HepG2 (cell line): Measurements from ENCODE around the gene CFAP210. TPM values are rescaled to one million over a fixed set of nuclear protein-coding genes. Genes with fewer than 3 reads are reported as not detected.

Source experiments
- ASH2L ChIP-seq: fragments of 300-600, 200-600 bp; sonication (generic); IDR thresholded peaks from 2 replicates; pipeline ENCODE4 v1.7.0; 2017; ENCODE audit warnings: low read depth, mild to moderate bottlenecking, moderate library complexity, mixed read lengths, low read length; ENCODE audit not compliant: insufficient read length
- DMAP1 ChIP-seq: IDR thresholded peaks from 2 replicates; pipeline ENCODE4 v1.6.1; 2016
- HNRNPK ChIP-seq: fragments of 200-400 bp; formaldehyde crosslinking; IDR thresholded peaks from 2 replicates; pipeline ENCODE4 v1.6.1; 2018; ENCODE audit warnings: low read length, low read depth, moderate library complexity, mild to moderate bottlenecking; ENCODE audit not compliant: poor library complexity, severe bottlenecking
- HNRNPUL1 ChIP-seq: fragments of 200-400 bp; formaldehyde crosslinking; IDR thresholded peaks from 2 replicates; pipeline ENCODE4 v1.6.1; 2017; ENCODE audit warnings: low read depth, mild to moderate bottlenecking, low read length, moderate library complexity
- KLF12 ChIP-seq: sonication (generic); formaldehyde crosslinking; IDR thresholded peaks from 2 replicates; pipeline ENCODE4 v1.4.0; 2020; ENCODE audit warnings: missing genetic modification reagents, borderline replicate concordance
- LCORL ChIP-seq, 2 experiments: fragments of 450-650 bp in 1 of 2; sonication (generic) in 1 of 2; formaldehyde crosslinking in 1 of 2; IDR thresholded peaks; 2 replicates each; pipeline versions ENCODE4 v1.5.0 to v1.6.1; 2017 to 2020; ENCODE audit warnings: antibody characterized with exemption in 1 of 2, missing genetic modification reagents in 1 of 2
- MXI1 ChIP-seq: IDR thresholded peaks from 3 replicates; pipeline ENCODE4 v1.6.1; 2012; ENCODE audit warnings: low read depth, low read length, inconsistent platforms, borderline replicate concordance
- NONO ChIP-seq, 2 experiments: fragments of 450-650 bp in 1 of 2; sonication (generic) in 1 of 2; formaldehyde crosslinking in 1 of 2; IDR thresholded peaks in 1 of 2; conservative IDR thresholded peaks in 1 of 2; 2 replicates each; pipeline versions ENCODE4 v1.6.1 to v1.8.0; 2017 to 2022; ENCODE audit warnings: mild to moderate bottlenecking in 1 of 2, missing genetic modification reagents in 1 of 2, moderate library complexity in 1 of 2
- SALL1 ChIP-seq: sonication (generic); formaldehyde crosslinking; IDR thresholded peaks from 2 replicates; pipeline ENCODE4 v1.8.0; 2022; ENCODE audit warnings: mild to moderate bottlenecking, missing genetic modification reagents
- SOX6 ChIP-seq, 2 experiments: fragments of 450-650 bp in 1 of 2; sonication (generic) in 1 of 2; formaldehyde crosslinking in 1 of 2; IDR thresholded peaks; 2 replicates each; pipeline versions ENCODE4 v1.4.0 to v1.6.1; 2017 to 2020; ENCODE audit warnings: antibody characterized with exemption in 1 of 2, mild to moderate bottlenecking in 1 of 2, missing genetic modification reagents in 1 of 2
- SRSF9 ChIP-seq: fragments of 200-400 bp; formaldehyde crosslinking; IDR thresholded peaks from 2 replicates; pipeline ENCODE4 v1.6.1; 2018; ENCODE audit warnings: borderline replicate concordance, mild to moderate bottlenecking, low read depth, low read length; ENCODE audit not compliant: insufficient read depth, poor library complexity, severe bottlenecking
- ZBTB1 ChIP-seq: sonication (generic); formaldehyde crosslinking; IDR thresholded peaks from 2 replicates; pipeline ENCODE4 v1.4.0; 2020; ENCODE audit warnings: missing genetic modification reagents, borderline replicate concordance
- ZFP36 ChIP-seq: fragments of 150-350 bp; IDR thresholded peaks from 2 replicates; pipeline ENCODE4 v1.6.1; 2018; ENCODE audit warnings: borderline replicate concordance, low read length, low read depth; ENCODE audit not compliant: partially characterized antibody
- ZNF550 ChIP-seq: sonication (generic); formaldehyde crosslinking; IDR thresholded peaks from 2 replicates; pipeline ENCODE4 v1.4.0; 2020; ENCODE audit warnings: mild to moderate bottlenecking, missing genetic modification reagents, borderline replicate concordance
- ZNF570 ChIP-seq: sonication (generic); formaldehyde crosslinking; IDR thresholded peaks from 2 replicates; pipeline ENCODE4 v1.4.0; 2020; ENCODE audit warnings: mild to moderate bottlenecking, missing genetic modification reagents, borderline replicate concordance
- polyA plus RNA-seq, 8 experiments: library from polyadenylated mRNA; depleted of rRNA in 3 of 8; stranded (reverse) in 7 of 8; unstranded in 1 of 8; fragments of >200 nt; fragmentation: Illumina TruSeq in 4 of 8; extraction: Trizol in 4 of 8; gene quantifications; 2 replicates each; pipeline versions ENCODE4 v1.2.1 to v1.2.3, GENCODE V29; 2011 to 2016; ENCODE audit warnings: low read depth in 4 of 8, missing spikeins in 1 of 8, mixed read lengths in 1 of 8; ENCODE audit not compliant: insufficient read depth in 1 of 8
- total RNA-seq, 5 experiments: library from RNA; depleted of rRNA; stranded (reverse); fragments of >200 nt; fragmentation: Illumina TruSeq; extraction: Trizol; gene quantifications; 2 replicates each; pipeline ENCODE4 v1.2.3, GENCODE V29; 2016; ENCODE audit warnings: low read depth in 1 of 5
- TF ChIP-seq, protein P1 (sequence below): sonication (generic); formaldehyde crosslinking; IDR thresholded peaks from 2 replicates; pipeline ENCODE4 v1.4.0; 2020; ENCODE audit warnings: mild to moderate bottlenecking, missing genetic modification reagents
- TF ChIP-seq, protein P2 (sequence below): sonication (generic); formaldehyde crosslinking; IDR thresholded peaks from 2 replicates; pipeline ENCODE4 v1.4.0; 2020; ENCODE audit warnings: missing genetic modification reagents
- TF ChIP-seq, protein P3 (sequence below): sonication (generic); formaldehyde crosslinking; conservative IDR thresholded peaks from 2 replicates; pipeline ENCODE4 v1.4.0; 2020; ENCODE audit warnings: missing genetic modification reagents
- TF ChIP-seq, protein P4 (sequence below): sonication (generic); IDR thresholded peaks from 2 replicates; pipeline ENCODE4 v1.6.1; 2016; ENCODE audit warnings: low read depth, borderline replicate concordance

CFAP210 gene
- total and polyA plus RNA-seq, 2 of the 13 experiments (the other 11 are each of a cell fraction or from before 2014, with no cell fraction given), result 0.18 TPM; not detected in 1

DNA sequence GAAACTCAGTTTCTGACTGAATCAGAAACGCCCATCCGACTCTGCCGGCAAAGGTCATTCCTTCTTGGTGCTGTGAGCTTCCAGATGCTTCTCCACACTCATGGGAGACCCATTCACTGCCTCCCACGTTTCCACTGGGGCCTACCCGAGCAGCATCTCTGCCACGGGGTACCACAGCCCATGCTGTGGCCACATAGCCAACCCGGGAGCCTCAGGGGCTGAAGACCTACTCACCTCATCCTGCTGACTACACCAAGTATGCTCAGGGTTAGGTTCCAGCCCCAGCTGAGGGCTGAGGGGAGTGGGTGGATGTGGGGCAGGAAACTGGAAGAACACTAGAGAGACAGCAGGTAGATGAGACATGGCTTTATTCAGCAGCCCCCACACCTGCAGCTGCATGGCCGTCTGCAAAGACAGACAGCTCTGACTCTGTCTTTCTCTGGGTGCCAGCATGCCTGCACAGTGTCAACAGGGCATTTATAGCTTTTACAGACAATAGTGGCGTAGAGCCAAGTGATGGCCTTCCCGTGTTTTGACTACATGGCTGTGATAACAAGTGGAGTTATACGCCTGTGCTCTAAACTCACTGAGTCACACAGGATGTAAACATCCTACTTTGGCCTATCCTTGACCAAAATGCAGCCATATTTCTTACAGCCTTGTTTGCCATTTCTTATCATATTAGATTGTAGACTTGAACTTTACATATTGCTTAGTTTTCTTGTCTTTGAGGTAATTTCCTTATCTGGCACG lies 22.9 kb upstream of the CFAP210 start (continued):
- TF ChIP-seq LCORL (IDR thresholded peaks at IDR 0.05), result peak; percentile 45; the same call in 1 of the 2 replicates
- TF ChIP-seq LCORL (CRISPR knock-in tag; IDR thresholded peaks at IDR 0.05), result no peak; the same call in 1 of the 2 replicates
- TF ChIP-seq NONO (IDR thresholded peaks at IDR 0.05), result no peak
- no peak for TF ChIP-seq NONO (CRISPR knock-in tag; conservative IDR thresholded peaks at IDR 0.05)
- TF ChIP-seq SOX6 (IDR thresholded peaks at IDR 0.05), result no peak
- TF ChIP-seq SOX6 (CRISPR knock-in tag; IDR thresholded peaks at IDR 0.05), result peak; percentile 96
- TF ChIP-seq ZNF550 (CRISPR knock-in tag), result no peak
- TF ChIP-seq, protein P1, sequence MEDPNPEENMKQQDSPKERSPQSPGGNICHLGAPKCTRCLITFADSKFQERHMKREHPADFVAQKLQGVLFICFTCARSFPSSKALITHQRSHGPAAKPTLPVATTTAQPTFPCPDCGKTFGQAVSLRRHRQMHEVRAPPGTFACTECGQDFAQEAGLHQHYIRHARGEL (CRISPR knock-in tag), result no peak
- TF ChIP-seq DMAP1 (CRISPR knock-in tag), result peak; percentile 30; the same call in 1 of the 2 replicates
- TF ChIP-seq ZNF570 (CRISPR knock-in tag), result no peak
- TF ChIP-seq, protein P2, sequence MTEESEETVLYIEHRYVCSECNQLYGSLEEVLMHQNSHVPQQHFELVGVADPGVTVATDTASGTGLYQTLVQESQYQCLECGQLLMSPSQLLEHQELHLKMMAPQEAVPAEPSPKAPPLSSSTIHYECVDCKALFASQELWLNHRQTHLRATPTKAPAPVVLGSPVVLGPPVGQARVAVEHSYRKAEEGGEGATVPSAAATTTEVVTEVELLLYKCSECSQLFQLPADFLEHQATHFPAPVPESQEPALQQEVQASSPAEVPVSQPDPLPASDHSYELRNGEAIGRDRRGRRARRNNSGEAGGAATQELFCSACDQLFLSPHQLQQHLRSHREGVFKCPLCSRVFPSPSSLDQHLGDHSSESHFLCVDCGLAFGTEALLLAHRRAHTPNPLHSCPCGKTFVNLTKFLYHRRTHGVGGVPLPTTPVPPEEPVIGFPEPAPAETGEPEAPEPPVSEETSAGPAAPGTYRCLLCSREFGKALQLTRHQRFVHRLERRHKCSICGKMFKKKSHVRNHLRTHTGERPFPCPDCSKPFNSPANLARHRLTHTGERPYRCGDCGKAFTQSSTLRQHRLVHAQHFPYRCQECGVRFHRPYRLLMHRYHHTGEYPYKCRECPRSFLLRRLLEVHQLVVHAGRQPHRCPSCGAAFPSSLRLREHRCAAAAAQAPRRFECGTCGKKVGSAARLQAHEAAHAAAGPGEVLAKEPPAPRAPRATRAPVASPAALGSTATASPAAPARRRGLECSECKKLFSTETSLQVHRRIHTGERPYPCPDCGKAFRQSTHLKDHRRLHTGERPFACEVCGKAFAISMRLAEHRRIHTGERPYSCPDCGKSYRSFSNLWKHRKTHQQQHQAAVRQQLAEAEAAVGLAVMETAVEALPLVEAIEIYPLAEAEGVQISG (CRISPR knock-in tag), result no peak
- TF ChIP-seq SALL1 (CRISPR knock-in tag), result peak; percentile 86
- no peak for TF ChIP-seq ZBTB1
- TF ChIP-seq ZFP36, result no peak
- TF ChIP-seq, protein P3, sequence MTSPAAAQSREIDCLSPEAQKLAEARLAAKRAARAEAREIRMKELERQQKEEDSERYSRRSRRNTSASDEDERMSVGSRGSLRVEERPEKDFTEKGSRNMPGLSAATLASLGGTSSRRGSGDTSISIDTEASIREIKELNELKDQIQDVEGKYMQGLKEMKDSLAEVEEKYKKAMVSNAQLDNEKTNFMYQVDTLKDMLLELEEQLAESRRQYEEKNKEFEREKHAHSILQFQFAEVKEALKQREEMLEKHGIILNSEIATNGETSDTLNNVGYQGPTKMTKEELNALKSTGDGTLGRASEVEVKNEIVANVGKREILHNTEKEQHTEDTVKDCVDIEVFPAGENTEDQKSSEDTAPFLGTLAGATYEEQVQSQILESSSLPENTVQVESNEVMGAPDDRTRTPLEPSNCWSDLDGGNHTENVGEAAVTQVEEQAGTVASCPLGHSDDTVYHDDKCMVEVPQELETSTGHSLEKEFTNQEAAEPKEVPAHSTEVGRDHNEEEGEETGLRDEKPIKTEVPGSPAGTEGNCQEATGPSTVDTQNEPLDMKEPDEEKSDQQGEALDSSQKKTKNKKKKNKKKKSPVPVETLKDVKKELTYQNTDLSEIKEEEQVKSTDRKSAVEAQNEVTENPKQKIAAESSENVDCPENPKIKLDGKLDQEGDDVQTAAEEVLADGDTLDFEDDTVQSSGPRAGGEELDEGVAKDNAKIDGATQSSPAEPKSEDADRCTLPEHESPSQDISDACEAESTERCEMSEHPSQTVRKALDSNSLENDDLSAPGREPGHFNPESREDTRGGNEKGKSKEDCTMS, result no peak
- TF ChIP-seq SRSF9, result no peak
- no peak for TF ChIP-seq KLF12 (CRISPR knock-in tag)
- no peak for TF ChIP-seq HNRNPK
- peak; percentile 65; the same call in 1 of the 3 replicates for TF ChIP-seq MXI1
- TF ChIP-seq HNRNPUL1, result no peak
- no peak for TF ChIP-seq ASH2L
- TF ChIP-seq, protein P4, sequence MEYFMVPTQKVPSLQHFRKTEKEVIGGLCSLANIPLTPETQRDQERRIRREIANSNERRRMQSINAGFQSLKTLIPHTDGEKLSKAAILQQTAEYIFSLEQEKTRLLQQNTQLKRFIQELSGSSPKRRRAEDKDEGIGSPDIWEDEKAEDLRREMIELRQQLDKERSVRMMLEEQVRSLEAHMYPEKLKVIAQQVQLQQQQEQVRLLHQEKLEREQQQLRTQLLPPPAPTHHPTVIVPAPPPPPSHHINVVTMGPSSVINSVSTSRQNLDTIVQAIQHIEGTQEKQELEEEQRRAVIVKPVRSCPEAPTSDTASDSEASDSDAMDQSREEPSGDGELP, result peak; percentile 33; the same call in 1 of the 2 replicates
